GM04503 (cell line): ENCODE measurements around the gene TNFRSF4.
"Not testable (repeated sequence)": the region's sequence is repeated elsewhere in the genome, so short reads cannot be mapped to it uniquely, and the experiment has no call there.

Source experiments
- DNase-seq: peaks from one replicate; pipeline ENCODE4 v3.0.0-alpha.2; 2012; ENCODE audit warnings: low read depth

The TNFRSF4 gene

DNA sequence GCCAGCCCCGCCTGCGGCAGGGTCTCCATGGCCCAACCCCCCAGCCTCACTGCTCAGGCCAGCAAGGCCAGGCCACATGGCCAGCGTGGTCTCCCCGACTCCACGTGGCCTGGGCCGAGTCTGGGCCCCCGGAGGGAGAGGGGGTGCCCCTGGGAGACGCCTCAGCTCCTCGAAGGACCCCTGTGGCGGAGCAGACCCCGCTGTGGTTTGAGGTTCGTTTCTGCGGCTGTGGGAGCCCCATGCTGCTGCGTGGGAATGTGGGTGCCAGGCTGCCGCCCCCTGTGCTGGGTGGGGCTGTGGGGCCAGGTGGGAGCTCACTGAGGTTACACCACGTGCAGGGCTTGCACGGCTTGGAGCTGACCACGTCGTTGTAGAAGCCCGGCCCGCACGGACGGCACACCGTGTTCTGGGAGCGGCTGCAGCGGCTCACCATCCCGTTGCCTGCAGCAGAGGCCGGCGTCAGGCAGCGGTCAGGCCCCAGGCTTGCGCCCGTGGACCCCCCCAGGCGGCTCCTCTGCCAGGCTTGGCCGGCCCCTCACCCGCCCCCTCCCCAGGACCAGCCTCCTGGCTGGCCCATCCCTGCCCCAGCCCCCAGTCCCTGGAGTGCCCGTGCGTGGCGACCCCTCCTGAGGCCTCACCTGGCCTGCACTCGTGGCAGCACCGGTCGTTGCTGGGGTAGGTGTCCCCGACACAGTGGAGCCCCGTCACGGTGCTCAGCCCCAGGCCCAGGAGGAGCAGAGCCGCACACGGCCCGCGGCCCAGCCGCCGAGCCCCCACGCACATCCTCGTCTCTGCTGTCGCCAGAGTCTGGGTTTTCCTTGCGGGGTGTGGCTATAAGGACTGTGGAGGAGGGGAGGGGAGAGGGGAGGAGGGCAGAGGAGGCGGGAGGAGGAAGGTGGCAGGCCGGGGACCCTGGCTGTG is at the start of gene TNFRSF4:
Gene TNFRSF4, minus strand, starts transcription at position 809 of the 921 bp plus-strand sequence. Its CDS starts 26 bp downstream, at position 783.
- DNase-seq: no peak

- no peak for DNase-seq
Observed at GRCh38 chr1:1262758-1263157, 48.8 kb upstream of the TNFRSF4 start.

DNA sequence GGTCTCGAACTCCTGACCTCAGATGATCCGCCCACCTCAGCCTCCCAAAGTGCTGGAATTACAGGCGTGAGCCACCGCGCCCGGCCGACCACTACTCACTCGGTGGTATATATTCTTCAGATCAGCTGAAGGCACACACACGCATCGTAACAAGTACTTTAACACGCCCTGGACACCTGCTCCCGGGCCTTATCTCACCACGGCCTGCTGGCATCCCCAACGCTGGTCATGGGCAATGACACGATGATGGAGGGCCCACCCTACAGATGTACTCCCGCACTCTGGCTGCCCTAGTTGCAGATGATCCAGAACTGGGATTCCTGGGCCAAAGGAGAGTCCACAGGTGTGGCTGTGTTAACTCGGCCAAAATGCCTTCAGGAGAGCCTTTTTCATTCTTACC is 48.1 kb upstream of the TNFRSF4 start:
- no peak for DNase-seq

- DNase-seq: no peak
Observed at GRCh38 chr1:1260843-1261560, 47.0 kb upstream of the TNFRSF4 start.

GRCh38 chr1:1259951-1260600 is 46.1 kb upstream of the TNFRSF4 start:
- DNase-seq: no peak

GRCh38 chr1:1259540-1259939 is 45.6 kb upstream of the TNFRSF4 start:
- no peak for DNase-seq

GRCh38 chr1:1259119-1259488 is 45.2 kb upstream of the TNFRSF4 start:
- no peak for DNase-seq

DNA sequence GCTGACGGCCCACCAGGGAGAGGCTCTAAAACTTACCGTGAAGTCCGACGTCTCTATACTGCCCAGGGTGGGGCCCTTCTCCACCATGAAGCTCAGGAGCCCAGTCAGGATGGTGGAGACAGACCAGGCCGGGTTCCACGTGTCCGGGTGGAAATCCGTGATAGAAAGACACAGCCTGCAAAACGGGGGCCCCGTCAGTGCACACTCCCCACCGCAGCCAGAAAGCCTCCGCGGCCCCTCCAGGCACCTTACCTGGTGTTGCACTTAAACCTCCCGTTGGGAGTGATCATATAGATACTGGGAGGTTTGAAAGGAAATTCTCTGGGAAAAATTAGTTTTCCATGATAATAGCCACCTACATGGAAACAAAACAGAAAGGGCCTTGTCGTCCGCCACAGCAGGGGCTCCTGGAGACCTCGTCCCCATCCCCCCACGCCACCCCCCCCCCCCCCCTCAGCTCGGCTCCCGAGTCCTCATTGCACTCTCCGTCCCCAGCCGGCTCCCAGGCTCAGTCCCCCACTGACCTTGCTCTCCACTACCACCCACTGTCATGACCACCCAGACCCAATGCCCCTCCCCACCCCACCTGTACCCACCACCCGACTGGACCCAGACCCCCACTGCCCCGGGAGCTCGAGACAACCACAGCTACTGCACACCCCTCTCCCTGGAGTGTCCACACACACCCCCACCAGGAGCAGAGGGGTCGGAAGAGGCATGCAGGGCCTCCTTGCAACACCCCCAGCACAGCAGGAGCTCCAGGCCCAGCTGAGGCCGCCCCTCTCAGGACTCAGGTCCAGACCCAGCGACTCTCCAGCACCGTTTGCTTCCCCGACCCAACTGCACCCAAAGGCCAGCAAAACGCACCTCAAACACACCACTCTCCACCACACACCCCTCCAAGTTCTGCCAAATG is 43.3 kb upstream of the TNFRSF4 start:
- DNase-seq: no peak

DNA sequence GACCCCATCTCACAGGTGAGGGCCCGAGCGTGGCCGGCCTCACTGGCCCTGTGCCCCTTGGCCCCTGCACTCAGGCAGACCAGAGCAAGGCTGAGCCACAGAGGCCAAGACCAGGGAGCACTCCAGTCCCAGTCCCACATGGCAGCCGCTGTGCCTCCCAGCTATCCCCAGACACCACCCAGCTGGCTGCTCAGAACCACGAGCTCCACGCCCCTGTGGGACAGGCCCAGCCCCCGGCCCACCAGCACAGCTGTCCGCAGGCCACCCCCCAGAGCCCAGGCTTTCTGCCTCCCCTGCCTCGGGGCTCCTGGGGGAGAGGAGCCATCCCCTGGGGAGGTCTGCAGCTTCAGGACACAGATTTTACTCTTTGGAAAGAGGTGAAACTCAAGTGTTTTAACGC is 41.7 kb upstream of the TNFRSF4 start:
- DNase-seq: no peak

GRCh38 chr1:1255078-1255477 is 41.1 kb upstream of the TNFRSF4 start:
- no peak for DNase-seq

GRCh38 chr1:1254667-1254998 is 40.7 kb upstream of the TNFRSF4 start:
- DNase-seq: no peak

DNA sequence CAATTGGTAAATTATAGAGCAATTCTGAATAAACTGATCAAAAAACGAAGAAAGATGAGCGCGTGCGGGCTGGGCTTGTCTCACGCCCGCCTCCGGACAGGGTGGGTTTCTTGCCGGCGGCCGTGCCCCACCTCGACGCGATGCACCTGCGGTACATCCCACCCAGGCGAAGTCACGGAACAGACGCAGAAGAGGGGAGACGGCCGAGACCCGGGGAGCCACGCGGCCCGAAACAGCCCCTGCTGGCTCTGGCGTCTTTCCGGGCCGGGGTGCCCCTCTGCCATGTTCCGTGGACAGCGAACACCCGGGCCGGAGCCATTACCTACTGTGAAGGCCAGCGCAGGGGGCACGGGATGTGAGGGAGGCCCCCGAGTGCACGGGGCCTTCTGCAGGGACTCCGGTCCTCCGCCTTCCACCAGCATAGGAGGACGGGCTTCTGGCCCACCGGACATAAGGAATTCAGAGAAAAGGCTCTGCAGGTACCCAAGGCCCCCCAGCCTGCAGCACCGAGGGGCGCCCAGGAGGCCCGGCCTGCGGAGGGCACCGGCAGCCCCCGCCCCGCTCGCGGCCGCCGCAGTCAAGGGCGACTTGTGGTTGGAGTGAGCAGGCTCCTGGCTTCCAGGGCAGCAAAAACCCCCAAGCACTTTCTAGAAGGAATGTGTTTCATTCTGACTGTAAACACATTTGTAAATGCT is 40.2 kb upstream of the TNFRSF4 start:
- DNase-seq: no peak

- DNase-seq: no peak
Observed at GRCh38 chr1:1253314-1253713, 39.4 kb upstream of the TNFRSF4 start.

- DNase-seq: no peak
Observed at GRCh38 chr1:1250786-1251284, 36.9 kb upstream of the TNFRSF4 start.

DNA sequence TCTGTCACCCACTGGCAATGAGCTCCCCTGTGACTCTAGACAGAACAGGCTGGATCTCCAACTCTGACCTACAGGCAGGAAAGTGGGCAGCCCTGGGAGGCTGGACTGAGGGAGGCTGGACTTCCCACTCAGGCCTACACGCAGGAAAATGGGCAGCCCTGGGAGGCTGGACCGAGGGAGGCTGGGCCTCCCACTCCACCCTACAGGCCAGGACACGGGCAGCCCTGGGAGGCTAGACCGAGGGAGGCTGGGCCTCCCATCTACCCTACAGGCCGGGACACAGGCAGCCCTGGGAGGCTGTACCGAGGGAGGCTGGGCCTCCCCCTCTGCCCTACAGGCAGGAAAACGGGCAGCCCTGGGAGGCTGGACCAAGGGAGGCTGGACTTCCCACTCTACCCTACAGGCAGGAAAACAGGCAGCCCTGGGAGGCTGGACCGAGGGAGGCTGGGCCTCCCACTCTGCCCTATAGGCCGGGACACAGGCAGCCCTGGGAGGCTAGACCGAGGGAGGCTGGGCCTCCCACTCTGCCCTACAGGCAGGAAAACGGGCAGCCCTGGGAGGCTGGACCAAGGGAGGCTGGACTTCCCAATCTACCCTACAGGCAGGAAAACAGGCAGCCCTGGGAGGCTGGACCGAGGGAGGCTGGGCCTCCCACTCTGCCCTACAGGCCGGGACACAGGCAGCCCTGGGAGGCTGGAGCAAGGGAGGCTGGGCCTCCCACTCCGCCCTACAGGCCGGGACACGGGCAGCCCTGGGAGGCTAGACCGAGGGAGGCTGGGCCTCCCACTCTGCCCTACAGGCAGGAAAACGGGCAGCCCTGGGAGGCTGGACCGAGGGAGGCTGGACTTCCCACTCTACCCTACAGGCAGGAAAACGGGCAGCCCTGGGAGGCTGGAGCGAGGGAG is 34.3 kb upstream of the TNFRSF4 start:
- DNase-seq: not testable (repeated sequence)

GRCh38 chr1:1247341-1247913 is 33.5 kb upstream of the TNFRSF4 start:
- no peak for DNase-seq

- no peak for DNase-seq
Observed at GRCh38 chr1:1246577-1247340, 32.8 kb upstream of the TNFRSF4 start, which contains the start of gene C1QTNF12. C1QTNF12 (minus strand) TSS chr1:1246722; CDS start chr1:1246690, 32 bp downstream.

- DNase-seq: no peak
Observed at GRCh38 chr1:1245817-1246576, 32.0 kb upstream of the TNFRSF4 start.
